GM12872 (cell line): Measurements from ENCODE around the gene APPL1.

Experiments
- CTCF ChIP-seq: IDR thresholded peaks from 3 replicates; pipeline ENCODE4 v1.5.1; 2011; ENCODE audit warnings: low read depth, mild to moderate bottlenecking, low read length, moderate library complexity; ENCODE audit not compliant: insufficient read depth

Gene APPL1

DNA sequence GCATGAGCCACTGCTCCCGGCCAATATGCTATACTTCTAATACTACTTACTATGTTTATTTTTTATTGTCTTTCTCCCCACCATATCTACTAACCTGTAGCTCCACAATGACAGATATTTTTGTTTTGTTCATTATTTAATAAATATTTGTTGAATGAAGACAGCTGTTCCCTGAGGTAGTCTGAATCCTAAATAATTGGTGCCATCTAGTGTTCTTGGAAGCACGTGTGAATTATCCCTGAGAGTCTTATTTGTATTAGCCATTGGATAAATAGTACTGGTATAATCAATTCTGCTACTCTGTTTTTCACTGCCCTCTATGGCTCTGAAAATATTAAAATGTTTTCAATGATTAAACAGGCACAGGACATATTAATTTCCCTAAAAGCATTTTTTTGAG is 5.6 kb upstream of the APPL1 start:
- no peak for TF ChIP-seq CTCF

- TF ChIP-seq CTCF: no peak
These were observed 2.7 kb upstream of the APPL1 start for GRCh38 chr3:57224856-57225255.

DNA sequence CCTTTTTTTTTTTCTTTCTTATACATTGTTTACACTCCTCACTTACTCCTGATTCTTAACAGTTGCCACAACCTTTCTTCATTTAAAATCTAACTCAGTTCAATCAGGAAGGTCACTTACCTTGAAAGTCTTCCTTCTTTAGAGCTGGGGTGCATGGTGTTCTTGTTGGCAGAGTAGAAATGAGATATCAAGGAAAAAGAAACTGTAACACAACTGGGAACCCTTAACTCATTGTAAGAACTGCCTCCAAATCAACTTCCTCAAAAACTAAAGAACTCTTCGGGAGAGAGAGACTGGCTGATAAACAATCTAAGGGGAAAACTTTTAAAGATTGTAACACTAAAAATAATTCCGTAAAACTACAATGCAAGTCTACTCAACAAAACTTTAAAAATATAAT is 1.4 kb upstream of the APPL1 start:
- TF ChIP-seq CTCF: no peak

DNA sequence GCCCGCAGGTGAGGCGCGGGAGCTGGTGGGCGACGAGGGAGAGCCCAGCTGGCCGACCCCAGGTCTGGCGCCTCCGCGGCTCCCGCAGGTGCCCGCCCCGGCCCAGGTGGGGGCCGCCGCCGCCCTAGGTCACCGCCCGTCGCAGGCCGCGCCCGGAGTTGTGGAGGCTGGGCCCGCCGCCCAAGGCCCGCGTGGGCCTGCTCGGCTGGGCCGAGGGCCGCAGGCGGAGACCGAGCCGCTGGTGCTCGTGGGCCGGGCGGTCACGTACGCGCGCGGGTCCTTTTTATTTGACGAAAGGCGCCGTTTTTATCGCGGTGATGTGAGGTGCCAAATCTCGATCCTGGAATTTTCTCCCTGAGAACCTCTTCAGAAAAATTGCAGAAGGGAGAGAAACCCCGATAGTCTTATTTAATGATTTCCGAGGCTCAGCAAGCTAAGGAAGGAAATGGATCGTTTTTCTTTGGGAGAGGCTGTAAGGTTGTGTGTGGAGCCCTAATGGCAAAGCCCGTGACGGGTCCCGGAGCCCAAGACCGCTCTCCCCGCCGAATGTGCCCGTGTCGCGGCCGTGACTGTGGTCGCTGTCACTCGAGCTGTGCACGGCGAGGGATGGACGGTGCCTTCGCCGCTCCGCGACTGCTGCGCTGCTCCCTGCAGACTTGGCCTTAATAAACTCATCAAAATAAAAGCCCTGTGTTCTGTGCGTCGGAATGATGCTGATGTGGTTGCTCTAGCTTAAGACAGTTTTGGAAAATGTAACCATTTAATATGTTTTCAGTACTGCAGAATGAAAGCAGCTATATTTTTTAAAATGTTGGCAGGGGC is 612 bp downstream of the APPL1 start:
- no peak for TF ChIP-seq CTCF

- no peak for TF ChIP-seq CTCF
These were observed 2.5 kb downstream of the APPL1 start for GRCh38 chr3:57230006-57230405.

DNA sequence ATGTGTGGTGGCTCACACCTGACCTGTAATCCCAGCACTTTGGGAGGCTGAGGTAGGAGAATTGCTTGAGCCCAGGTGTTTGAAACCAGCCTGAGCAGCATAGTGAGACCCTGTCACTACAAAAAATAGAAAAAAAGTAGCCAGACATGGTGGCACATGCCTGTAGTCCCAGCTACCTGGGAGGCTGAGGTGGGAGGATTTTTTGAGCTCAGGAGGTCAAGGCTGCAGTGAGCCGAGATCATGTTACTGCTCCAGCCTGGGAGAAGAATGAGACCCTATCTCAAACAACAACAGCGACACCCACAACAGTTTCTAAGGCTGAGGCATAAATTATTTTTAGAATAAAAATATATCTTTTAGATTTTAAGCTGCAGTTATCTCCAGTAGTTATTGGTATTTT is 6.3 kb downstream of the APPL1 start:
- no peak for TF ChIP-seq CTCF

DNA sequence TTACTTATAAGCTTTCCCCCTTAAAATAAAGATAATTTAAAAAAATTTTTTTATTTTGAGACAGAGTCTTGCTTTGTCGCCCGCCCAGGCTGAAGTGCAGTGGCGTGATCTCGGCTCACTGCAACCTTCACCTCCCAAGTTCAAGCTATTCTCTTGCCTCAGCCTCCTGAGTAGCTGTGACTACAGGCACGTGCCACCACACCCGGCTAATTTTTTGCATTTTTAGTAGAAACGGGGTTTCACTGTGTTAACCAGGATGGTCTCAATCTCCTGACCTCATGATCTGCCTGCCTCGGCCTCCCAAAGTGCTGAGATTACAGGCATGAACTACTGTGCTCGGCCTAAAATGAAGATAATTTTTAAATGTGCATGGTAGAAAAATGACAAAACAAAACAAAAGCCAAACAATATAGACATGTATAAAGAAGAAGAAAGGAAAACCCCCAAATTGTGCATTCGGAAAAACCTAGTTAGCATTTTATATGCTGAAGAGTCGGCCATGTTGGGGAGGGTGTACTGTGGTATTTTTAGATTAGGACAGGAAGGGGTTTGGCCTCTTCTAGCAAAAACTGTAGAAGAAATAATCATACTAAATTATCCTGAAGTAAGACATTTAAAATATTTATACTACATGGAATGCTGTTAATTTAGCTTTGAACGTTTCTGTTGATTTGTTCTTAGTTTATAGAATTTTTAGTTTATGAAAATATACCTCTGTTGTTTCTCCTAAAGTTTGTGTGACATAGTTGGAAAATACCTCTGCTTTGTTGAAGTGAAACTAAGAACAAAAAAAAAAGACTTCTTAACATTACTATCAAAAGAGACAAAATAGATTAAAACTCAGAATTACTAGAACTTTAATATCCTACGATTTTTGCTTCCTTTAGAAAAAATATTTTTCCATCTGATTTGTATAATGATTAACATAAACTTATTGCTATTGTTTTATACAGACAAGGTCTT is 7.4 kb downstream of the APPL1 start:
- TF ChIP-seq CTCF: no peak
